ENCODE data around the gene GTF3C5. TPM values are rescaled to one million over a fixed set of nuclear protein-coding genes. Genes with fewer than 3 reads are reported as not detected.

Gene GTF3C5
- total RNA-seq, 3 donors from 2014 or later (not counting 1 experiment from before 2014, with no cell fraction given), result 52.6 to 69.2 (median 60.4) TPM

DNA sequence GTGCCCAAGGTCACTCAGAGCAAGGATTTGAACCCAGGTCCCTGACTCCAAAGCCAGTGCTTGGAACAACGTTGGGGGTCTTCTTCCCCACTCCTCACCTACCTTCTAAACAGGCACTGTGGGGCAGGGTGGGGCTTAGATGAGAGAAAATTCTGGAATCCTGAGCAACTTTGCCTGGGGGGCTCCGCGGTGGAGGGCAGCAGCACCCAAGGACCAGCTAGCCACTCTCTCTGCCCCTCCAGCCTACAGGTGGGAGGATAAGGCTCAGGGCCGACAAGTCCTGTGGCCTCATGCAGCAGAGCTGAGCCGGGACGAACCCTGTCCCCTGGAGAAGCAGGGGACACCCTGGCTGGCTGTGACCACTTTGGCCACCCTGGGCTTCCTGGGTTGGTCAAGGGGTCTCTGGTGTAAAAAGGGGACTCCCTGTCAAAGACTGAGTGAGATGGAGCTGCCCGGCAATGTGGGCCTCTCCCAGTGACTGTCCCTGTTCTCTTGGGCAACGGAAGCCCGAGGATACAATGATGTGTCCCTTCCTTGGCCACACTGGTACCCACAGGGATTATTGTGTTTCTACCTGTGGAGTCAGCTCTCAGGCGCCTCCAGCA lies 57.5 kb downstream of the GTF3C5 start:
- H3K36me3 ChIP-seq (ENCODE audit: control insufficient read depth, insufficient read depth, low read length), result no peaks in the 10 kb centered on the region
- no peaks in the 10 kb centered on the region for H3K9me3 ChIP-seq (ENCODE audit: control insufficient read depth, insufficient read depth, low read length)
- no peak overlapping the region for H3K27ac ChIP-seq (ENCODE audit: low read length)
- TF ChIP-seq, protein P1, sequence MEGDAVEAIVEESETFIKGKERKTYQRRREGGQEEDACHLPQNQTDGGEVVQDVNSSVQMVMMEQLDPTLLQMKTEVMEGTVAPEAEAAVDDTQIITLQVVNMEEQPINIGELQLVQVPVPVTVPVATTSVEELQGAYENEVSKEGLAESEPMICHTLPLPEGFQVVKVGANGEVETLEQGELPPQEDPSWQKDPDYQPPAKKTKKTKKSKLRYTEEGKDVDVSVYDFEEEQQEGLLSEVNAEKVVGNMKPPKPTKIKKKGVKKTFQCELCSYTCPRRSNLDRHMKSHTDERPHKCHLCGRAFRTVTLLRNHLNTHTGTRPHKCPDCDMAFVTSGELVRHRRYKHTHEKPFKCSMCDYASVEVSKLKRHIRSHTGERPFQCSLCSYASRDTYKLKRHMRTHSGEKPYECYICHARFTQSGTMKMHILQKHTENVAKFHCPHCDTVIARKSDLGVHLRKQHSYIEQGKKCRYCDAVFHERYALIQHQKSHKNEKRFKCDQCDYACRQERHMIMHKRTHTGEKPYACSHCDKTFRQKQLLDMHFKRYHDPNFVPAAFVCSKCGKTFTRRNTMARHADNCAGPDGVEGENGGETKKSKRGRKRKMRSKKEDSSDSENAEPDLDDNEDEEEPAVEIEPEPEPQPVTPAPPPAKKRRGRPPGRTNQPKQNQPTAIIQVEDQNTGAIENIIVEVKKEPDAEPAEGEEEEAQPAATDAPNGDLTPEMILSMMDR (IDR thresholded peaks at IDR 0.05), result no peak
- intact Hi-C loops (cut with micrococcal nuclease), result no loop called here
- Mint-ChIP-seq H3K9me3 (no peaks in the 10 kb centered on the region), H3K4me1 (no peaks in the 10 kb centered on the region), H3K27me3 (ENCODE audit: low read depth in 2 of 2) (no peaks in the 10 kb centered on the region), H3K36me3 (no peaks in the 10 kb centered on the region), H3K4me3 (no peak overlapping the region), H3K27ac (no peak overlapping the region)
- DNase-seq, result no peak
- H3K27me3 ChIP-seq (ENCODE audit: control insufficient read depth, insufficient read depth, low read length), result no peaks in the 10 kb centered on the region
- 98% methylated on average over 9 of the region's 10 CpGs for WGBS (ENCODE audit: insufficient coverage)
- H3K4me1 ChIP-seq (ENCODE audit: control insufficient read depth, insufficient read depth, low read length), result no peaks in the 10 kb centered on the region
- no peak overlapping the region for H3K4me3 ChIP-seq (ENCODE audit: low read length)
- no peak for ATAC-seq

DNA sequence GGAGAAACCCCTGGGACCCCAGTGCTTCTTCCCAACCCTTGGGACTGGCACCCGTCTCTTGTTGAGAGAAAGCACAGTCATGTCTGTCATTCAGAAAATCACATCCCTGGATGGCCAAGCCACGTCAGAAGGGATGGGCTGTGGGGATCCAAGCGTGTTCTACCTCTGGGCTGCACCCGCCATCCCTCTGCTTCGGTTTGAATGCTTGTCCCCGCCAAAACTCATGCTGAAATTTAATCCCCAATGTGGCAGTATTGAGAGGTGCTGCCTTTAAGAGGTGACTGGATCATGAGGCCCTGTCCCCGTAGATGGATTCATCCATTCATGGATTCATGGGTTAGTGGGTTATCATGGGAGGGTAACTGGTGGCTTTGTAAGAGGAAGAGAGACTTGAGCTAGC lies 58.0 kb downstream of the GTF3C5 start:
- intact Hi-C loops (cut with micrococcal nuclease), result no loop called here
- Histone ChIP-seq H3K27me3 (ENCODE audit: control insufficient read depth, insufficient read depth, low read length) (no peaks in the 10 kb centered on the region), H3K36me3 (ENCODE audit: control insufficient read depth, insufficient read depth, low read length) (no peaks in the 10 kb centered on the region), H3K9me3 (ENCODE audit: control insufficient read depth, insufficient read depth, low read length) (no peaks in the 10 kb centered on the region), H3K4me3 (ENCODE audit: low read length) (no peak overlapping the region), H3K4me1 (ENCODE audit: control insufficient read depth, insufficient read depth, low read length) (no peaks in the 10 kb centered on the region), H3K27ac (ENCODE audit: low read length) (no peak overlapping the region)
- DNase-seq (no peak), ATAC-seq (no peak)
- no peaks in the 10 kb centered on the region for H3K4me1 Mint-ChIP-seq
- 89% methylated on average over 7 of the region's 7 CpGs for WGBS (ENCODE audit: insufficient coverage)
- TF ChIP-seq, protein P1 (IDR thresholded peaks at IDR 0.05), result no peak
- no peaks in the 10 kb centered on the region for H3K27me3 Mint-ChIP-seq (ENCODE audit: low read depth in 2 of 2)
- no peak overlapping the region for H3K4me3 Mint-ChIP-seq
- H3K36me3 Mint-ChIP-seq, result no peaks in the 10 kb centered on the region
- H3K27ac Mint-ChIP-seq, result no peak overlapping the region
- no peaks in the 10 kb centered on the region for H3K9me3 Mint-ChIP-seq

DNA sequence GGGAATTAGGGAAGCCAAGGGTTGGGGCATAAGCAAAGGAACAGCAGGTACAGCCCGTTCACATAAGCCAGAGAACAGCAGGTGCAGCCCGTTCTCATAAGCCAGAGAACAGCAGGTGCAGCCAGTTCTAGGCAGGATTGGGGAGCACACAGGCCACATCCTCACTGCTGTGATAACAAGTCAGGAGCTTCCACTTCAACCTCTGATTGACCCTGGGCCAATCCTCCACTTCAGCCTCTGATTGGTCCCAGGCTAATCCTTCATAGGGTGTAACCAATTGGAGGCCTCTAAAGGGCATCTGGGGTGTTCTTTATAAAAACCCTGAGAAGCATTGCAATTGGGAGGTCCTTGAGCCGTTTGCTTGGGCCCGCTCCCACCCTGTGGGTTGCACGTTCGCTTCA lies 58.5 kb downstream of the GTF3C5 start:
- ATAC-seq, result no peak

More for the DNA sequence above, 58.5 kb downstream of the GTF3C5 start:
- Histone ChIP-seq H3K36me3 (ENCODE audit: control insufficient read depth, insufficient read depth, low read length) (no peaks in the 10 kb centered on the region), H3K9me3 (ENCODE audit: control insufficient read depth, insufficient read depth, low read length) (no peaks in the 10 kb centered on the region), H3K27ac (ENCODE audit: low read length) (no peak overlapping the region), H3K27me3 (ENCODE audit: control insufficient read depth, insufficient read depth, low read length) (no peaks in the 10 kb centered on the region), H3K4me1 (ENCODE audit: control insufficient read depth, insufficient read depth, low read length) (no peaks in the 10 kb centered on the region), H3K4me3 (ENCODE audit: low read length) (no peak overlapping the region)
- no peaks in the 10 kb centered on the region for H3K36me3 Mint-ChIP-seq
- H3K4me1 Mint-ChIP-seq, result no peaks in the 10 kb centered on the region
- TF ChIP-seq, protein P1 (IDR thresholded peaks at IDR 0.05), result no peak
- no peaks in the 10 kb centered on the region for H3K27me3 Mint-ChIP-seq (ENCODE audit: low read depth in 2 of 2)
- no peak overlapping the region for H3K27ac Mint-ChIP-seq
- no peaks in the 10 kb centered on the region for H3K9me3 Mint-ChIP-seq
- DNase-seq, result no peak
- intact Hi-C loops (cut with micrococcal nuclease), result no loop called here
- H3K4me3 Mint-ChIP-seq, result no peak overlapping the region
- 90% methylated on average over 6 of the region's 6 CpGs for WGBS (ENCODE audit: insufficient coverage)
